MV-4-11 (cell line): ENCODE results near the gene SHISA6.

Experiments
- DNase-seq: peaks from one replicate; lab custom pipeline; 2025; lab: John Stamatoyannopoulos, UW

SHISA6 gene

GRCh38 chr17:11240841-11241610, at the start of gene SHISA6:
SHISA6 (plus strand) TSS chr17:11241213.
- no peak for DNase-seq

GRCh38 chr17:11195801-11196200, 45.2 kb upstream of the SHISA6 start:
- DNase-seq: no peak

- no peak for DNase-seq
Observed at GRCh38 chr17:11204991-11205390, 36.0 kb upstream of the SHISA6 start.

- DNase-seq: no peak
Observed at GRCh38 chr17:11205659-11206058, 35.4 kb upstream of the SHISA6 start.

- DNase-seq: no peak
Observed at GRCh38 chr17:11209906-11210305, 31.1 kb upstream of the SHISA6 start.

GRCh38 chr17:11212792-11213191, 28.2 kb upstream of the SHISA6 start:
- no peak for DNase-seq

GRCh38 chr17:11216976-11217375, 24.0 kb upstream of the SHISA6 start:
- no peak for DNase-seq

GRCh38 chr17:11221196-11221595, 19.8 kb upstream of the SHISA6 start:
- no peak for DNase-seq

GRCh38 chr17:11221721-11222120, 19.3 kb upstream of the SHISA6 start:
- no peak for DNase-seq

GRCh38 chr17:11238705-11239104, 2.3 kb upstream of the SHISA6 start:
- DNase-seq: no peak

GRCh38 chr17:11239379-11239970, 1.5 kb upstream of the SHISA6 start:
- no peak for DNase-seq

GRCh38 chr17:11240041-11240840, 772 bp upstream of the SHISA6 start:
- no peak for DNase-seq

- DNase-seq: no peak
Observed at GRCh38 chr17:11241611-11242226, 706 bp downstream of the SHISA6 start.

- DNase-seq: no peak
Observed at GRCh38 chr17:11242411-11242810, 1.4 kb downstream of the SHISA6 start.

GRCh38 chr17:11244776-11245175, 3.8 kb downstream of the SHISA6 start:
- DNase-seq: no peak

GRCh38 chr17:11245187-11245586, 4.2 kb downstream of the SHISA6 start:
- no peak for DNase-seq

- no peak for DNase-seq
Observed at GRCh38 chr17:11245791-11246190, 4.8 kb downstream of the SHISA6 start.

- DNase-seq: no peak
Observed at GRCh38 chr17:11250161-11250560, 9.1 kb downstream of the SHISA6 start.

- DNase-seq: no peak
Observed at GRCh38 chr17:11251561-11252107, 10.6 kb downstream of the SHISA6 start.

- DNase-seq: no peak
Observed at GRCh38 chr17:11252146-11252545, 11.1 kb downstream of the SHISA6 start.

- no peak for DNase-seq
Observed at GRCh38 chr17:11256877-11257276, 15.9 kb downstream of the SHISA6 start.

GRCh38 chr17:11264183-11264871, 23.3 kb downstream of the SHISA6 start:
- DNase-seq: peak; percentile 0
